ENCODE results near the gene MAGI2. TPM values are rescaled to one million over a fixed set of nuclear protein-coding genes. Genes with fewer than 3 reads are reported as not detected.
A peak's percentile ranks its signal among the peaks of the same experiment; 100 is the strongest.

MAGI2 gene
- polyA plus RNA-seq, 3 donors, result 0.03 to 0.11 TPM; not detected in 1

DNA sequence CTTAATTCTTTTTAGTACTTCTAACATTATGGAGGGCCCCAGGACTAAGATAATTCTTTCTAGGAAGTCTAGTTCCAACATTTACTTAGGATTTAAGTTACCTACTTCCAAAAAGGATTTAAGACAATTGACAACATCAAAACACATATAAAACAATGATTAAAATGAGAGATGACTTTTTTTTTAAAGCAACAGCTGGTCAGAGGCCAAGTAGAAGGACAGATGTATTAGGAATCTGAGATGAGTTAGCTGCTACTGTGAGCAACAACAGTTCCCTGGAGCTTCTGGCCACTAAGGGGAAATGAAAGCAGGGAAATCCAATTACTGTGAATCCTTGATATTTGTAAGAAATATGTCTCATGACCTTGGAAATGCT, 1432.6 kb downstream of the MAGI2 start:
- peaks cover 25 to 28% of the 10 kb centered on the region in 2 donors for H3K27me3 ChIP-seq (ENCODE audit: control insufficient read depth in 2 of 2, insufficient read depth in 2 of 2, low read length in 2 of 2)
- Mint-ChIP-seq H3K36me3 (peaks cover 0 to 5% of the 10 kb centered on the region in 2 donors), H3K4me1 (peaks cover 18% of the 10 kb centered on the region), H3K9me3 (peaks cover 0 to 6% (median 3%) of the 10 kb centered on the region in 7 donors), H3K27ac (no peak overlapping the region), H3K4me3 (peak overlapping the region in 1 of 2 donors; percentile 88), H3K27me3 (ENCODE audit: low read depth in 3 of 3) (peaks cover 19 to 25% (median 24%) of the 10 kb centered on the region in 3 donors)
- peak overlapping the region; percentile 80 for H3K4me2 ChIP-seq (replicated peaks; ENCODE audit: extremely low read depth, low read length, poor library complexity, severe bottlenecking)
- peaks cover 11 to 17% of the 10 kb centered on the region in 2 donors for H3K4me1 ChIP-seq (ENCODE audit: control insufficient read depth in 1 of 2, insufficient read depth in 2 of 2, low read length in 2 of 2)
- no peak for DNase-seq
- H3K9ac ChIP-seq (ENCODE audit: insufficient read depth, low read length, poor library complexity, severe bottlenecking), result no peak overlapping the region
- H3K4me3 ChIP-seq (replicated peaks in 1 of 3; ENCODE audit: low read depth in 2 of 3, low read length in 3 of 3), result no peak overlapping the region
- no peak overlapping the region for H3K27ac ChIP-seq (ENCODE audit: low read depth in 1 of 2, low read length in 2 of 2)
- no peaks in the 10 kb centered on the region for H3K36me3 ChIP-seq (replicated peaks in 1 of 2; ENCODE audit: control insufficient read depth in 1 of 2, insufficient read depth in 2 of 2, low read length in 2 of 2)
- H3K79me2 ChIP-seq (ENCODE audit: insufficient read depth, low read length), result no peaks in the 10 kb centered on the region
- no peaks in the 10 kb centered on the region for H4K20me1 ChIP-seq (ENCODE audit: insufficient read depth, low read length)
- intact Hi-C loops (cut with micrococcal nuclease), result loop anchor here in 1 of 2 donors (10.0 kb wide), 1 partner anchor 2004 kb away; no protein-coding TSS in a partner anchor
- peaks cover 0 to 7% of the 10 kb centered on the region in 2 donors for H3K9me3 ChIP-seq (replicated peaks in 1 of 2; ENCODE audit: control insufficient read depth in 1 of 2, insufficient read depth in 1 of 2, low read length in 2 of 2)
- H2AFZ ChIP-seq (ENCODE audit: insufficient read depth, low read depth, low read length, poor library complexity, severe bottlenecking), result no peak overlapping the region
- TF ChIP-seq, protein P1, sequence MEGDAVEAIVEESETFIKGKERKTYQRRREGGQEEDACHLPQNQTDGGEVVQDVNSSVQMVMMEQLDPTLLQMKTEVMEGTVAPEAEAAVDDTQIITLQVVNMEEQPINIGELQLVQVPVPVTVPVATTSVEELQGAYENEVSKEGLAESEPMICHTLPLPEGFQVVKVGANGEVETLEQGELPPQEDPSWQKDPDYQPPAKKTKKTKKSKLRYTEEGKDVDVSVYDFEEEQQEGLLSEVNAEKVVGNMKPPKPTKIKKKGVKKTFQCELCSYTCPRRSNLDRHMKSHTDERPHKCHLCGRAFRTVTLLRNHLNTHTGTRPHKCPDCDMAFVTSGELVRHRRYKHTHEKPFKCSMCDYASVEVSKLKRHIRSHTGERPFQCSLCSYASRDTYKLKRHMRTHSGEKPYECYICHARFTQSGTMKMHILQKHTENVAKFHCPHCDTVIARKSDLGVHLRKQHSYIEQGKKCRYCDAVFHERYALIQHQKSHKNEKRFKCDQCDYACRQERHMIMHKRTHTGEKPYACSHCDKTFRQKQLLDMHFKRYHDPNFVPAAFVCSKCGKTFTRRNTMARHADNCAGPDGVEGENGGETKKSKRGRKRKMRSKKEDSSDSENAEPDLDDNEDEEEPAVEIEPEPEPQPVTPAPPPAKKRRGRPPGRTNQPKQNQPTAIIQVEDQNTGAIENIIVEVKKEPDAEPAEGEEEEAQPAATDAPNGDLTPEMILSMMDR (IDR thresholded peaks at IDR 0.05), result peak; percentile 50

DNA sequence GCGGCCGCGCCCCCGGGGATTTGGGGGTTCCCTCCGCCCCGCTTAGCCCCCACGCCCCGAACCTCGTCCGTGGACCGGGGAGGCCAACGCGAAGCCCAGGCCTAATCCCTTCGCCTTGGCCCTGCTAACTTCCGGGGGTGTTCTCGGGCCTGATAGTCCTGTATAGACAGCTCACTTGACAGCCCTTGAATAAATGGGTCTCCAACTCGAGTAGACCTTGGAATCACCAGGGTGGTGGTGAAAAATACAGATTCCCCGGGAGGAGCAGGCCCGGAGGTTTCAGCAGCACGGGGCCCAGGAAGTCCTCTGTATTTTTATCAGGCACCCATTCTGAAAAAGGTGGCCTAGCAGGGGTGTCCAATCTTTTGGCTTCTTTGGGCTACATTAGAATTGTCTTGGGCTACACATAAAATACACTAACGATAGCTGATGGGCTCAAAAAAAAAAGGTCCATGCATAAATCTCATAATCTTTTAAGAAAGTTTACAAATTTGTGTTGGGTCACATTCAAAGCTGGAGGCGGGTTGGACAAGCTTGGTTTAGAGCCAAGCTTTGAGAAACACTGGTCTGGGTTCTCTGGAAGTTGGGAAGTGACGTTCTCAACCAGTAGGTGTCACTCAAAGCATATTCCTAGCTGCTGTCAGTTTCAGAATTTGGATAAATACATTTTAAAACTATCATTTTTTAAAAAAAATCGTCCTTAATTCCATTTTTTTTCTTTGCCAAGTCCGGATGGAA, 1433.2 kb downstream of the MAGI2 start:
- Histone ChIP-seq H3K9ac (ENCODE audit: insufficient read depth, low read length, poor library complexity, severe bottlenecking) (no peak overlapping the region), H3K27ac (ENCODE audit: low read depth in 1 of 2, low read length in 2 of 2) (no peak overlapping the region), H2AFZ (ENCODE audit: insufficient read depth, low read depth, low read length, poor library complexity, severe bottlenecking) (peak overlapping the region; percentile 85), H3K4me2 (replicated peaks; ENCODE audit: extremely low read depth, low read length, poor library complexity, severe bottlenecking) (peak overlapping the region; percentile 80), H4K20me1 (ENCODE audit: insufficient read depth, low read length) (no peaks in the 10 kb centered on the region), H3K79me2 (ENCODE audit: insufficient read depth, low read length) (no peaks in the 10 kb centered on the region), H3K4me1 (ENCODE audit: control insufficient read depth in 1 of 2, insufficient read depth in 2 of 2, low read length in 2 of 2) (peaks cover 11 to 17% of the 10 kb centered on the region in 2 donors), H3K36me3 (replicated peaks in 1 of 2; ENCODE audit: control insufficient read depth in 1 of 2, insufficient read depth in 2 of 2, low read length in 2 of 2) (no peaks in the 10 kb centered on the region), H3K4me3 (replicated peaks in 1 of 3; ENCODE audit: low read depth in 2 of 3, low read length in 3 of 3) (peak overlapping the region; percentile 61 to 78 (median 66)), H3K9me3 (replicated peaks in 1 of 2; ENCODE audit: control insufficient read depth in 1 of 2, insufficient read depth in 1 of 2, low read length in 2 of 2) (peaks cover 0 to 7% of the 10 kb centered on the region in 2 donors), H3K27me3 (ENCODE audit: control insufficient read depth in 2 of 2, insufficient read depth in 2 of 2, low read length in 2 of 2) (peaks cover 25 to 28% of the 10 kb centered on the region in 2 donors)
- Mint-ChIP-seq H3K27ac (peak overlapping the region in 1 of 7 donors; percentile 73), H3K36me3 (peaks cover 0 to 5% of the 10 kb centered on the region in 2 donors), H3K4me3 (peak overlapping the region; percentile 76 to 88), H3K4me1 (peaks cover 18% of the 10 kb centered on the region), H3K27me3 (ENCODE audit: low read depth in 3 of 3) (peaks cover 18 to 22% (median 21%) of the 10 kb centered on the region in 3 donors), H3K9me3 (peaks cover 0 to 6% (median 3%) of the 10 kb centered on the region in 7 donors)
- TF ChIP-seq, protein P1 (IDR thresholded peaks at IDR 0.05), result peak; percentile 84
- WGBS (ENCODE audit: insufficient coverage), result under 1% methylated on average over 15 of the region's 25 CpGs
- DNase-seq, result peak; percentile 23 to 55 (median 40)
- intact Hi-C loops (cut with micrococcal nuclease), result loop anchor here in 1 of 2 donors (10.0 kb wide), 1 partner anchor 2004 kb away; no protein-coding TSS in a partner anchor

Data from CD14-positive monocyte (primary cell).